Measurements from ENCODE around the gene FARP1. TPM values are rescaled to one million over a fixed set of nuclear protein-coding genes. Genes with fewer than 3 reads are reported as not detected.

FARP1 gene
- total RNA-seq, 1 donor from 2014 or later = 278 TPM

DNA sequence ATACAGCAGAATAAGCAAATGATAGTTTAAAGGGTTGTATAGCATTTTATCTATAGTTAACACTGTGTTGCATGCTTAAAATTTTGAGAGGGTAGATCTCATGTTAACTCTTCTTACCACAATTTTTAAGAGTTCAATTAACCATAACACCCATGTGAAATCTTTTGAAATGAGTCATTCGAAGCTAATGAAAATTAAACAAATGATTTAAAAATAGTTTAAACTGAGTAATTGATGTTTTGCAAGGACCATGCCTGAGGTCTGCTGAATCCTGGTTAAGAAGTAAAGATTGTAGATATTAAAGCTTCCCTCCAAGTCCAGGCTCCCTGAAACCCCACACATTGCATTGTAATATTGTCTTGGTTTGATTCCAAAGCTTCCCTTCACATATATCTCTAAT is 210.9 kb downstream of the FARP1 start:
- no peak for DNase-seq (ENCODE audit: low spot score, unreplicated experiment)
- TF ChIP-seq, protein P1, sequence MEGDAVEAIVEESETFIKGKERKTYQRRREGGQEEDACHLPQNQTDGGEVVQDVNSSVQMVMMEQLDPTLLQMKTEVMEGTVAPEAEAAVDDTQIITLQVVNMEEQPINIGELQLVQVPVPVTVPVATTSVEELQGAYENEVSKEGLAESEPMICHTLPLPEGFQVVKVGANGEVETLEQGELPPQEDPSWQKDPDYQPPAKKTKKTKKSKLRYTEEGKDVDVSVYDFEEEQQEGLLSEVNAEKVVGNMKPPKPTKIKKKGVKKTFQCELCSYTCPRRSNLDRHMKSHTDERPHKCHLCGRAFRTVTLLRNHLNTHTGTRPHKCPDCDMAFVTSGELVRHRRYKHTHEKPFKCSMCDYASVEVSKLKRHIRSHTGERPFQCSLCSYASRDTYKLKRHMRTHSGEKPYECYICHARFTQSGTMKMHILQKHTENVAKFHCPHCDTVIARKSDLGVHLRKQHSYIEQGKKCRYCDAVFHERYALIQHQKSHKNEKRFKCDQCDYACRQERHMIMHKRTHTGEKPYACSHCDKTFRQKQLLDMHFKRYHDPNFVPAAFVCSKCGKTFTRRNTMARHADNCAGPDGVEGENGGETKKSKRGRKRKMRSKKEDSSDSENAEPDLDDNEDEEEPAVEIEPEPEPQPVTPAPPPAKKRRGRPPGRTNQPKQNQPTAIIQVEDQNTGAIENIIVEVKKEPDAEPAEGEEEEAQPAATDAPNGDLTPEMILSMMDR (IDR thresholded peaks at IDR 0.05; ENCODE audit: unreplicated experiment) = no peak
- Mint-ChIP-seq H3K27ac (no peak overlapping the region), H3K4me3 (ENCODE audit: low read depth) (no peak overlapping the region), H3K27me3 (no peaks in the 10 kb centered on the region), H3K9me3 (ENCODE audit: low read depth) (peaks cover 4% of the 10 kb centered on the region), H3K4me1 (ENCODE audit: low read depth) (no peaks in the 10 kb centered on the region), H3K36me3 (ENCODE audit: insufficient read depth) (peaks cover 6% of the 10 kb centered on the region)

DNA sequence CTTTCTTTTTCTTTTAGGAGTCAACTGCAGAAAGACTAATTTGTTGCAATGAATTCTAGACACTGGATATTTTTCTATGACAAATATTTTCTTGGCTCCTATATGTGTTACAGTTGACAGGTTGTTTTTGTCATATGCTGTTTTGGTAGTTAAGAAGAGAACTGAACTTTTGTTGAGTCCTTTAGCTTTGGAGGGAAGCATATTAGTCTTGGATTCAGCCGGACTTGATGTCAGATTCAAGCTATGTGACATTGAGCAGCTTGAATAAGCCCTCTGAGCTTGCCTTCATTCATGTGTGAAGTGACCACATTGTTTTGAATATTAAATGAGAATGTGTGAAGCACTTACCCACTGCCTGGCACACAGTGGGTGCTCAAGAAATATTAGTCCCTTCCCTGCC is 216.0 kb downstream of the FARP1 start:
- DNase-seq (ENCODE audit: low spot score, unreplicated experiment) = no peak
- no peaks in the 10 kb centered on the region for H3K27me3 Mint-ChIP-seq
- no peak overlapping the region for H3K27ac Mint-ChIP-seq
- peaks cover 6% of the 10 kb centered on the region for H3K36me3 Mint-ChIP-seq (ENCODE audit: insufficient read depth)
- H3K4me3 Mint-ChIP-seq (ENCODE audit: low read depth) = no peak overlapping the region
- TF ChIP-seq, protein P1 (IDR thresholded peaks at IDR 0.05; ENCODE audit: unreplicated experiment) = no peak
- no peaks in the 10 kb centered on the region for H3K4me1 Mint-ChIP-seq (ENCODE audit: low read depth)
- H3K9me3 Mint-ChIP-seq (ENCODE audit: low read depth) = peaks cover 4% of the 10 kb centered on the region

DNA sequence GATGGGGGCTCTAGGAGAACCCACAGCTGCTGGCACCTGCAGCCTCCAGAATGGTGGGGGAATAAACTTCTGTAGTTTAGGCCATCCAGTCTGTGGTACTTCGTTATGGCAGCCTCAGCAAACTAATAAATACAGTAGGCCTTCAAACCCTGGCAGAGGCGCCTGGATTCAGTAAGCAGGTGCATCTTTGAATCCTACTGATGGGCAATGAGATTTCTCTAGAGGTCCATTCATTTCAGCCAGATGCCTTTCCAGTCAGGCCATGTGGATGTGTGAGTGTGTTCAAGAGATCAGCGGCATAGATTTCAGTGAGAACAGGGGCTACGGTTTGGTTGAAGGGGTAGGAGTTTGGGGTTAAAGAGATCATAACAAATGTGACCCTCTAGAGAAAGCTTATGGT is 217.7 kb downstream of the FARP1 start:
- no peak for DNase-seq (ENCODE audit: low spot score, unreplicated experiment)
- Mint-ChIP-seq H3K36me3 (ENCODE audit: insufficient read depth) (peaks cover 6% of the 10 kb centered on the region), H3K27ac (peak overlapping the region; percentile 38)

DNA sequence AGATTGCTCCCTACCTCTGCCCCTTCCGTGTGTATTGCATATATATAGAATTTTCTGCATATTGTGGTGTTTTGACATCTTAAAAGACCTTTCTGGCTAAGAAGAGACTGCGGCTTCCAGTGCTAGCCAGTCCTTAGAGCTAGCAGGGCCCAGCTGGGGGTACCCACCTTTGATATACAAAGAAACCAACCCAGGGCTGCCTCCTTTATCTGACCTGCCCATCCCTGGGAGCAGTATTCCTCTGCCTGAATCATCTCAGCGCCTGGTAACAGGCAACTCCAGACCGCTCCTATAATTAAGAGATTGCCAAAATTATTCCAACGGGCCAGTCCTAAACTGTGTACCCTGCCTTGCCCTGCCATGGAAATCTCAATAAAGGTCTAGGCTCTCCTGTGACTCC is 220.4 kb downstream of the FARP1 start:
- Mint-ChIP-seq H3K27me3 (no peaks in the 10 kb centered on the region), H3K9me3 (ENCODE audit: low read depth) (no peaks in the 10 kb centered on the region), H3K4me3 (ENCODE audit: low read depth) (no peak overlapping the region), H3K36me3 (ENCODE audit: insufficient read depth) (peaks cover 5% of the 10 kb centered on the region), H3K27ac (no peak overlapping the region), H3K4me1 (ENCODE audit: low read depth) (no peaks in the 10 kb centered on the region)
- DNase-seq (ENCODE audit: low spot score, unreplicated experiment) = no peak
- TF ChIP-seq, protein P1 (IDR thresholded peaks at IDR 0.05; ENCODE audit: unreplicated experiment) = no peak

More for the DNA sequence above, 217.7 kb downstream of the FARP1 start:
- H3K9me3 Mint-ChIP-seq (ENCODE audit: low read depth) = peaks cover 4% of the 10 kb centered on the region
- H3K4me3 Mint-ChIP-seq (ENCODE audit: low read depth) = no peak overlapping the region
- H3K4me1 Mint-ChIP-seq (ENCODE audit: low read depth) = no peaks in the 10 kb centered on the region
- H3K27me3 Mint-ChIP-seq = no peaks in the 10 kb centered on the region
- TF ChIP-seq, protein P1 (IDR thresholded peaks at IDR 0.05; ENCODE audit: unreplicated experiment) = no peak

DNA sequence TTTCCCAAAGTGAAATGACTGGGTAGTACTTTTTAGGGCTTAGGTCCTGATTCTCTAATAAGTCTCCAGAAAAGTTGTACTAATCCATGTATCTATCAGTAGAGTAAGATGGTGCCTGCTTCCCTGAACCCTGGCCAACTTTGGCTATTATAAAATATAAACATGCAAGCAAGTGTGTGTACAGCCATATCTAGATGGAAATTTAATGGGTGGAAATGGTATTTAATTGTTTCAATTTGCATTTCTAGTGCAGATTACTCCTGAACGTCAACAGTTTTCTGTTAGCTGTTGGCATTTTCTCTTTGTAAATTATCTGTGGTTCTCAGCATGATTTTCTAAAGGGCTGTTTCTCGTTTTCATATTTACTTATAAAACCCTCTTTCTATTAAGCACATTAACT is 221.3 kb downstream of the FARP1 start:
- H3K27ac Mint-ChIP-seq = no peak overlapping the region
- DNase-seq (ENCODE audit: low spot score, unreplicated experiment) = no peak
- no peaks in the 10 kb centered on the region for H3K9me3 Mint-ChIP-seq (ENCODE audit: low read depth)
- H3K4me1 Mint-ChIP-seq (ENCODE audit: low read depth) = no peaks in the 10 kb centered on the region
- H3K27me3 Mint-ChIP-seq = no peaks in the 10 kb centered on the region
- TF ChIP-seq, protein P1 (IDR thresholded peaks at IDR 0.05; ENCODE audit: unreplicated experiment) = no peak
- no peak overlapping the region for H3K4me3 Mint-ChIP-seq (ENCODE audit: low read depth)
- H3K36me3 Mint-ChIP-seq (ENCODE audit: insufficient read depth) = peaks cover 9% of the 10 kb centered on the region
